CMK (cell line): Measurements from ENCODE around the gene ELF4.

Experiments
- DNase-seq: peaks from one replicate; pipeline ENCODE4 v3.0.0-alpha.2; 2010; ENCODE audit warnings: low read depth

Gene ELF4

GRCh38 chrX:130047416-130047815 is 62.9 kb downstream of the ELF4 start:
- DNase-seq: no peak

DNA sequence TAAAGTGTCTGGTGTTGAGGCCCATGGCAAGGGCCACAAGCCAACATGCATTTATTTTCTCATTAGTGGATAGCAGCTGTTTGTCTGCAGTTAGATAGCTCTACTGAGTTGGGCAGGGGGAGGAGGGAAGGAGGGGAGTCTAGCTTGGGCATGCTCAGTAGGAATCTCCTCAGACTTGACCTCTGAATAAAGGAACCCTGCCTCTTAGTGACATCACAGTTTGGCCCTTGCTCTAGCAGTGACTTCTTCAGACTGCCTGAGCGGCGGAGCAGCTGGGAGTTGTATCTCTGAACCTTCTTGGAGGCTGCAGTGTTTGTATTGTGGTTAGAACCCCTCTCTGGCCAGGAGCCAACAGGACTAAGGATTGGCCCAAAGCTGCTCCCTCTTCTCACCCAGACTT is 70.5 kb downstream of the ELF4 start:
- DNase-seq: no peak

DNA sequence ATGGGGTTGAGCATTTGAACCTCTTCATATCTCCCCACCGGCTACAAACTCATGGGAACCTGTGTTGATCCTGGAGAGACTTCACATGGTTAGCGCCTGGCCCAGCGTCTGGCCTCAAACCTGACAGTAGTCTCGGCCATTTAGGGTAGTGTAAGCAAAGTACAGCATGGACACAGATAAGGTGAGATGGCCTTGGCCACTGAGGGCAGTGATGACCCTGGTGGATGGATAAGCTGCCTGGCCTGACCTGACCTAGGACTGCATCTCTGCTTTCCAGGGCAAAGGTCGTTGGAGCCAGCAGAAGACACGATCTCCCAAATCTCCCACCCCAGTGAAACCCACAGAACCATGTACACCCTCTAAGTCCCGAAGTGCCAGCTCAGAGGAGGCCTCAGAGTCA is 76.1 kb downstream of the ELF4 start:
- no peak for DNase-seq

GRCh38 chrX:130032552-130032951 is 77.7 kb downstream of the ELF4 start:
- no peak for DNase-seq

- no peak for DNase-seq
These were observed 79.5 kb downstream of the ELF4 start for GRCh38 chrX:130030826-130031225.

GRCh38 chrX:130028196-130028595 is 82.1 kb downstream of the ELF4 start:
- DNase-seq: peak; percentile 11

- DNase-seq: no peak
These were observed 82.7 kb downstream of the ELF4 start for GRCh38 chrX:130027569-130027968.

DNA sequence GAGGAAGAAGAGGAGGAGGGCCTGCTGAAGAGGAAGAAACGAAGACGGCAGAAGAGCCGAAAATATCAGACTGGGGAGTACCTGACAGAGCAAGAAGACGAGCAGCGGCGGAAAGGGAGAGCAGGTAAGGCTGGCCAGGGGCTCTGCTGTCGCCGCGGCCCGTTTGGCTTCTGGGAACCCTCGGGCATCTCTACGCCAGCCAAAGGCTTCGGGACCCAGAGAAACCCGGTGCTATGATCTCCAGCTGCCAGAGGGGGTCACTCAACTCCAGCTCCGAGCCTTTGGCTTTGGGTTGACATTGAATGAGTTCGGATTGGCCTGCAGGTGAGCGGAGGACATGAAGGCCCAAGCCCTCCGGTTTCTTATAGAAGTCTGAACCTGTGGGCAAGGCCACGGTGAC is 85.0 kb downstream of the ELF4 start:
- no peak for DNase-seq

GRCh38 chrX:130024127-130024526 is 86.2 kb downstream of the ELF4 start:
- peak; percentile 55 for DNase-seq

GRCh38 chrX:130020661-130021324 is 89.5 kb downstream of the ELF4 start:
- no peak for DNase-seq

DNA sequence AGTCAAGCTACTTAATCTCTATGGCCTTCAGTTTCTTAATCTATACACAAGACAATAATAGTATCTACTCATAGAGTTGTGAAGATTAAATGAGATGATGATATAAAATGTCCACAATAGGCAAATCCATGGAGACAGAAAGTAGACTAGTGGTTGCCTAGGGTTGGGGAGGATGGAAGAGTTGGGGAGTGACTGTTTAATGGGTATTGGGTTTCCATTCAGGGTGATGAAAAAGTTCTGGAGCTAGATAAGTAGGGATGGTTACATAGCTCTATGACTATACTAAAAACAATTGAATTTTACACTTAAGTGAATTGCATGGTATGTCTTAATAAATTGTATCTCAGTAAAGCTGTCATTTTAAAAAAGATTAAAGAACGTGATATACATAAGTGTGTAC is 92.2 kb downstream of the ELF4 start:
- no peak for DNase-seq

DNA sequence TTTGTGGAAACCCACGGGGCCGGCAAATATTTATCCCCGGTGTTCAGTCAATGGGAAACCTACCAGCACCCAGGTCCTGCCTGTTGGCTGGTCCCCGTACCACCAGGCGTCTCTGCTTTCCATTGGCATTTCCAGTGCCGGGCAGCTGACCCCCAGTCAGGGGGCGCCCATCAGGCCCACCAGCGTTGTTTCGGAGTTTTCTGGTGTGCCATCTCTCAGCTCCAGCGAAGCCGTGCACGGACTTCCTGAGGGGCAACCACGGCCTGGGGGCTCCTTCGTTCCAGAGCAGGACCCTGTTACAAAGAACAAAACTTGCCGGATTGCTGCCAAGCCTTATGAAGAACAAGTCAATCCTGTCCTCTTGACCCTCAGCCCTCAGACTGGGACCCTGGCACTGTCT is 95.1 kb downstream of the ELF4 start:
- DNase-seq: no peak
